ENCODE measurements around the gene POPDC2.

- TF ChIP-seq REST (IDR thresholded peaks at IDR 0.05; ENCODE audit: low read depth) (no peak), MAX (IDR thresholded peaks at IDR 0.05) (no peak)
Observed at GRCh38 chr3:119657887-119658702, 2.3 kb downstream of the POPDC2 start.
